Amniotic epithelial cell (primary cell): ENCODE results near the gene RALGAPA2.
"Not testable (repeated sequence)": the region's sequence is repeated elsewhere in the genome, so short reads cannot be mapped to it uniquely, and the experiment has no call there.

Experiments
- DNase-seq: peaks from one replicate; pipeline ENCODE4 v3.0.0-alpha.2; 2010; ENCODE audit warnings: low read depth

Gene RALGAPA2

GRCh38 chr20:20571068-20571780, 141.2 kb downstream of the RALGAPA2 start:
- no peak for DNase-seq

GRCh38 chr20:20568604-20569205, 143.7 kb downstream of the RALGAPA2 start:
- DNase-seq = peak; percentile 32

GRCh38 chr20:20567712-20568111, 144.7 kb downstream of the RALGAPA2 start:
- DNase-seq = no peak

- no peak for DNase-seq
Observed at GRCh38 chr20:20566516-20566915, 145.9 kb downstream of the RALGAPA2 start.

GRCh38 chr20:20564279-20564678, 148.2 kb downstream of the RALGAPA2 start:
- no peak for DNase-seq

- no peak for DNase-seq
Observed at GRCh38 chr20:20562507-20562906, 149.9 kb downstream of the RALGAPA2 start.

GRCh38 chr20:20561841-20562240, 150.6 kb downstream of the RALGAPA2 start:
- DNase-seq = no peak

- DNase-seq = no peak
Observed at GRCh38 chr20:20561172-20561571, 151.3 kb downstream of the RALGAPA2 start.

GRCh38 chr20:20557406-20557805, 155.0 kb downstream of the RALGAPA2 start:
- DNase-seq = no peak

- no peak for DNase-seq
Observed at GRCh38 chr20:20555838-20556237, 156.6 kb downstream of the RALGAPA2 start.

GRCh38 chr20:20554951-20555350, 157.5 kb downstream of the RALGAPA2 start:
- no peak for DNase-seq

GRCh38 chr20:20553541-20553940, 158.9 kb downstream of the RALGAPA2 start:
- no peak for DNase-seq

- DNase-seq = no peak
Observed at GRCh38 chr20:20552076-20552475, 160.4 kb downstream of the RALGAPA2 start.

GRCh38 chr20:20551409-20551808, 161.0 kb downstream of the RALGAPA2 start:
- no peak for DNase-seq

GRCh38 chr20:20549704-20550103, 162.7 kb downstream of the RALGAPA2 start:
- DNase-seq = peak; percentile 67

- no peak for DNase-seq
Observed at GRCh38 chr20:20549267-20549612, 163.2 kb downstream of the RALGAPA2 start.

- DNase-seq = no peak
Observed at GRCh38 chr20:20548527-20549266, 163.7 kb downstream of the RALGAPA2 start.

GRCh38 chr20:20547876-20548266, 164.6 kb downstream of the RALGAPA2 start:
- DNase-seq = no peak

GRCh38 chr20:20547221-20547875, 165.1 kb downstream of the RALGAPA2 start:
- DNase-seq = peak; percentile 59

GRCh38 chr20:20546402-20546801, 166.0 kb downstream of the RALGAPA2 start:
- no peak for DNase-seq

- not testable (repeated sequence) for DNase-seq
Observed at GRCh38 chr20:20543348-20543747, 169.1 kb downstream of the RALGAPA2 start.

- DNase-seq = no peak
Observed at GRCh38 chr20:20536240-20536933, 176.1 kb downstream of the RALGAPA2 start.
